ENCODE measurements around the gene PCDH9.

PCDH9 gene

GRCh38 chr13:66858163-66858562 is 372.0 kb downstream of the PCDH9 start:
- 100% methylated on average over 2 of the region's 3 CpGs for WGBS
- Histone ChIP-seq H3K27me3 (ENCODE audit: control insufficient read depth in 1 of 2, insufficient read depth in 1 of 2, low read length in 2 of 2) (no peaks in the 10 kb centered on the region), H2AFZ (ENCODE audit: low read depth, low read length) (no peak overlapping the region), H2BK120ac (ENCODE audit: low read depth, low read length) (no peak overlapping the region), H4K91ac (ENCODE audit: low read length) (no peak overlapping the region), H3K36me3 (ENCODE audit: control insufficient read depth in 1 of 2, insufficient read depth in 2 of 2, low read depth in 1 of 2, low read length in 2 of 2) (no peaks in the 10 kb centered on the region), H3K18ac (ENCODE audit: low read depth in 1 of 2, low read length in 2 of 2) (no peak overlapping the region), H3K23ac (ENCODE audit: low read length in 2 of 2) (no peak overlapping the region), H3K9ac (ENCODE audit: low read length) (no peak overlapping the region), H4K8ac (ENCODE audit: low read length) (no peak overlapping the region), H3K4me3 (ENCODE audit: insufficient read depth in 1 of 2, low read depth in 1 of 2, low read length in 2 of 2) (no peak overlapping the region), H3K9me3 (ENCODE audit: control insufficient read depth, low read length) (no peaks in the 10 kb centered on the region), H2AK5ac (ENCODE audit: low read length, severe bottlenecking) (no peak overlapping the region), H3K4me2 (ENCODE audit: low read length, poor library complexity, severe bottlenecking) (no peak overlapping the region), H2BK12ac (ENCODE audit: low read length in 2 of 2) (no peak overlapping the region), H3K14ac (ENCODE audit: low read length in 2 of 2) (no peak overlapping the region), H3K4ac (ENCODE audit: low read depth in 1 of 2, low read length in 2 of 2) (no peak overlapping the region), H3K4me1 (ENCODE audit: control insufficient read depth, insufficient read depth, low read depth, low read length) (no peaks in the 10 kb centered on the region), H3K27ac (ENCODE audit: low read length, poor library complexity, severe bottlenecking) (no peak overlapping the region), H2BK5ac (ENCODE audit: low read depth, low read length, poor library complexity, severe bottlenecking) (no peak overlapping the region), H2BK15ac (ENCODE audit: low read depth, poor library complexity, severe bottlenecking) (no peak overlapping the region), H3K79me1 (replicated peaks; ENCODE audit: low read length, poor library complexity, severe bottlenecking) (no peaks in the 10 kb centered on the region)
- DNase-seq, result no peak

- Histone ChIP-seq H2BK5ac (ENCODE audit: low read depth, low read length, poor library complexity, severe bottlenecking) (no peak overlapping the region), H3K4ac (ENCODE audit: low read depth in 1 of 2, low read length in 2 of 2) (no peak overlapping the region), H3K4me1 (ENCODE audit: control insufficient read depth, insufficient read depth, low read depth, low read length) (no peaks in the 10 kb centered on the region), H3K4me3 (ENCODE audit: insufficient read depth in 1 of 2, low read depth in 1 of 2, low read length in 2 of 2) (no peak overlapping the region), H3K79me1 (replicated peaks; ENCODE audit: low read length, poor library complexity, severe bottlenecking) (no peaks in the 10 kb centered on the region), H3K14ac (ENCODE audit: low read length in 2 of 2) (no peak overlapping the region), H3K27me3 (ENCODE audit: control insufficient read depth in 1 of 2, insufficient read depth in 1 of 2, low read length in 2 of 2) (no peaks in the 10 kb centered on the region), H2BK120ac (ENCODE audit: low read depth, low read length) (no peak overlapping the region), H4K91ac (ENCODE audit: low read length) (no peak overlapping the region), H2AFZ (ENCODE audit: low read depth, low read length) (no peak overlapping the region), H3K9me3 (ENCODE audit: control insufficient read depth, low read length) (no peaks in the 10 kb centered on the region), H4K8ac (ENCODE audit: low read length) (no peak overlapping the region), H3K9ac (ENCODE audit: low read length) (no peak overlapping the region), H3K18ac (ENCODE audit: low read depth in 1 of 2, low read length in 2 of 2) (no peak overlapping the region), H2BK15ac (ENCODE audit: low read depth, poor library complexity, severe bottlenecking) (no peak overlapping the region), H3K4me2 (ENCODE audit: low read length, poor library complexity, severe bottlenecking) (no peak overlapping the region), H3K27ac (ENCODE audit: low read length, poor library complexity, severe bottlenecking) (no peak overlapping the region), H2AK5ac (ENCODE audit: low read length, severe bottlenecking) (no peak overlapping the region), H2BK12ac (ENCODE audit: low read length in 2 of 2) (no peak overlapping the region), H3K36me3 (ENCODE audit: control insufficient read depth in 1 of 2, insufficient read depth in 2 of 2, low read depth in 1 of 2, low read length in 2 of 2) (no peaks in the 10 kb centered on the region), H3K23ac (ENCODE audit: low read length in 2 of 2) (no peak overlapping the region)
- DNase-seq, result no peak
- 90% methylated on average over 1 of the region's 1 CpG for WGBS
These were observed 375.0 kb downstream of the PCDH9 start for GRCh38 chr13:66855131-66855530.

- Histone ChIP-seq H3K36me3 (ENCODE audit: control insufficient read depth in 1 of 2, insufficient read depth in 2 of 2, low read depth in 1 of 2, low read length in 2 of 2) (no peaks in the 10 kb centered on the region), H3K23ac (ENCODE audit: low read length in 2 of 2) (no peak overlapping the region), H3K79me1 (replicated peaks; ENCODE audit: low read length, poor library complexity, severe bottlenecking) (no peaks in the 10 kb centered on the region), H3K4ac (ENCODE audit: low read depth in 1 of 2, low read length in 2 of 2) (no peak overlapping the region), H2AK5ac (ENCODE audit: low read length, severe bottlenecking) (no peak overlapping the region), H2AFZ (ENCODE audit: low read depth, low read length) (no peak overlapping the region), H3K27me3 (ENCODE audit: control insufficient read depth in 1 of 2, insufficient read depth in 1 of 2, low read length in 2 of 2) (no peaks in the 10 kb centered on the region), H3K4me3 (ENCODE audit: insufficient read depth in 1 of 2, low read depth in 1 of 2, low read length in 2 of 2) (no peak overlapping the region), H3K14ac (ENCODE audit: low read length in 2 of 2) (no peak overlapping the region), H3K4me2 (ENCODE audit: low read length, poor library complexity, severe bottlenecking) (no peak overlapping the region), H3K27ac (ENCODE audit: low read length, poor library complexity, severe bottlenecking) (no peak overlapping the region), H2BK5ac (ENCODE audit: low read depth, low read length, poor library complexity, severe bottlenecking) (no peak overlapping the region), H4K91ac (ENCODE audit: low read length) (no peak overlapping the region), H4K8ac (ENCODE audit: low read length) (no peak overlapping the region), H2BK120ac (ENCODE audit: low read depth, low read length) (no peak overlapping the region), H2BK12ac (ENCODE audit: low read length in 2 of 2) (no peak overlapping the region), H3K9me3 (ENCODE audit: control insufficient read depth, low read length) (no peaks in the 10 kb centered on the region), H2BK15ac (ENCODE audit: low read depth, poor library complexity, severe bottlenecking) (no peak overlapping the region), H3K18ac (ENCODE audit: low read depth in 1 of 2, low read length in 2 of 2) (no peak overlapping the region), H3K9ac (ENCODE audit: low read length) (no peak overlapping the region), H3K4me1 (ENCODE audit: control insufficient read depth, insufficient read depth, low read depth, low read length) (no peaks in the 10 kb centered on the region)
- DNase-seq, result no peak
These were observed 376.6 kb downstream of the PCDH9 start for GRCh38 chr13:66853564-66853963.

GRCh38 chr13:66849706-66850105 is 380.4 kb downstream of the PCDH9 start:
- no peak overlapping the region for H2AFZ ChIP-seq (ENCODE audit: low read depth, low read length)
- H3K18ac ChIP-seq (ENCODE audit: low read depth in 1 of 2, low read length in 2 of 2), result no peak overlapping the region
- H4K91ac ChIP-seq (ENCODE audit: low read length), result no peak overlapping the region
- no peaks in the 10 kb centered on the region for H3K79me1 ChIP-seq (replicated peaks; ENCODE audit: low read length, poor library complexity, severe bottlenecking)
- 85% methylated on average over 3 of the region's 4 CpGs for WGBS
- H2AK5ac ChIP-seq (ENCODE audit: low read length, severe bottlenecking), result no peak overlapping the region
- H3K27ac ChIP-seq (ENCODE audit: low read length, poor library complexity, severe bottlenecking), result no peak overlapping the region
- no peak overlapping the region for H3K4ac ChIP-seq (ENCODE audit: low read depth in 1 of 2, low read length in 2 of 2)
- no peak overlapping the region for H3K14ac ChIP-seq (ENCODE audit: low read length in 2 of 2)
- H2BK5ac ChIP-seq (ENCODE audit: low read depth, low read length, poor library complexity, severe bottlenecking), result no peak overlapping the region
- no peak overlapping the region for H3K9ac ChIP-seq (ENCODE audit: low read length)
- no peak overlapping the region for H2BK12ac ChIP-seq (ENCODE audit: low read length in 2 of 2)
- no peaks in the 10 kb centered on the region for H3K36me3 ChIP-seq (ENCODE audit: control insufficient read depth in 1 of 2, insufficient read depth in 2 of 2, low read depth in 1 of 2, low read length in 2 of 2)
- H3K27me3 ChIP-seq (ENCODE audit: control insufficient read depth in 1 of 2, insufficient read depth in 1 of 2, low read length in 2 of 2), result no peaks in the 10 kb centered on the region
- no peak overlapping the region for H3K4me3 ChIP-seq (ENCODE audit: insufficient read depth in 1 of 2, low read depth in 1 of 2, low read length in 2 of 2)
- no peak overlapping the region for H3K23ac ChIP-seq (ENCODE audit: low read length in 2 of 2)
- no peak overlapping the region for H3K4me2 ChIP-seq (ENCODE audit: low read length, poor library complexity, severe bottlenecking)
- no peaks in the 10 kb centered on the region for H3K4me1 ChIP-seq (ENCODE audit: control insufficient read depth, insufficient read depth, low read depth, low read length)
- H2BK120ac ChIP-seq (ENCODE audit: low read depth, low read length), result no peak overlapping the region
- DNase-seq, result no peak
- H2BK15ac ChIP-seq (ENCODE audit: low read depth, poor library complexity, severe bottlenecking), result no peak overlapping the region
- H4K8ac ChIP-seq (ENCODE audit: low read length), result no peak overlapping the region
- no peaks in the 10 kb centered on the region for H3K9me3 ChIP-seq (ENCODE audit: control insufficient read depth, low read length)
